WTC11 (cell line): ENCODE measurements around the gene MAPK8IP2. TPM values are rescaled to one million over a fixed set of nuclear protein-coding genes. Genes with fewer than 3 reads are reported as not detected.

ENCODE experiments used
- ATAC-seq: fragments of 200-7000 bp; cut with Tn5 transposase; 2 replicates; pipeline ENCODE4 v1.10.0; 2021; ENCODE audit warnings: mild to moderate bottlenecking, moderate library complexity
- CTCF ChIA-PET: fragments of 300-600 bp; sonication (Branson Sonifier 250); formaldehyde crosslinking; loops from one replicate; lab custom pipeline; 2021; ENCODE audit warnings: antibody characterized with exemption; lab: Charles Lee
- POLR2A ChIA-PET: fragments of 350-600 bp; sonication (Branson Sonifier 250); formaldehyde crosslinking; loops from one replicate; lab custom pipeline; 2021; ENCODE audit warnings: antibody characterized with exemption; lab: Charles Lee
- DNase-seq: peaks from one replicate; pipeline ENCODE4 v3.0.0; 2021; ENCODE audit warnings: low spot score
- H3K27ac Mint-ChIP-seq: 2 replicates; pipeline ENCODE4 v1.8.0; 2021; ENCODE audit warnings: mixed read lengths
- H3K27me3 Mint-ChIP-seq: 2 replicates; pipeline ENCODE4 v1.8.0; 2021; ENCODE audit warnings: low read depth, mild to moderate bottlenecking, moderate library complexity, mixed read lengths
- H3K36me3 Mint-ChIP-seq: 2 replicates; pipeline ENCODE4 v1.8.0; 2021; ENCODE audit warnings: mixed read lengths
- H3K4me1 Mint-ChIP-seq: 2 replicates; pipeline ENCODE4 v1.8.0; 2022; ENCODE audit warnings: mixed read lengths
- H3K4me3 Mint-ChIP-seq: 2 replicates; pipeline ENCODE4 v1.8.0; 2021; ENCODE audit warnings: mild to moderate bottlenecking, moderate library complexity, mixed read lengths
- H3K9me3 Mint-ChIP-seq: 2 replicates; pipeline ENCODE4 v1.8.0; 2021; ENCODE audit warnings: mixed read lengths
- ATF1 ChIP-seq: sonication (generic); formaldehyde crosslinking; IDR thresholded peaks from 2 replicates; pipeline ENCODE4 v1.8.1; 2023; ENCODE audit warnings: mild to moderate bottlenecking, moderate library complexity, missing genetic modification reagents
- GABPB1 ChIP-seq: sonication (generic); formaldehyde crosslinking; IDR thresholded peaks from 2 replicates; pipeline ENCODE4 v1.8.1; 2023; ENCODE audit warnings: mild to moderate bottlenecking, missing genetic modification reagents
- HMGA2 ChIP-seq: fragments of 250-450 bp; sonication (Bioruptor Pico); IDR thresholded peaks from 2 replicates; pipeline ENCODE4 v1.4.0; 2021; ENCODE audit warnings: mild to moderate bottlenecking, moderate library complexity
- JAZF1 ChIP-seq: fragments of 250-450 bp; sonication (Bioruptor Pico); IDR thresholded peaks from 2 replicates; pipeline ENCODE4 v1.9.0; 2021; ENCODE audit warnings: moderate library complexity, mild to moderate bottlenecking, inconsistent platforms
- MAX ChIP-seq: sonication (generic); formaldehyde crosslinking; IDR thresholded peaks from 2 replicates; pipeline ENCODE4 v1.8.0; 2022; ENCODE audit warnings: mild to moderate bottlenecking, missing genetic modification reagents
- MXD4 ChIP-seq: fragments of 250-450 bp; sonication (Bioruptor Pico); IDR thresholded peaks from 2 replicates; pipeline ENCODE4 v1.8.0; 2021; ENCODE audit warnings: mild to moderate bottlenecking, moderate library complexity, borderline replicate concordance
- OVOL2 ChIP-seq: fragments of 250-450 bp; sonication (Bioruptor Pico); IDR thresholded peaks from 2 replicates; pipeline ENCODE4 v1.9.0; 2021; ENCODE audit warnings: mild to moderate bottlenecking, borderline replicate concordance
- PRDM15 ChIP-seq: sonication (generic); formaldehyde crosslinking; IDR thresholded peaks from 2 replicates; pipeline ENCODE4 v1.8.0; 2022; ENCODE audit warnings: missing genetic modification reagents
- RORB ChIP-seq: fragments of 250-450 bp; sonication (Bioruptor Pico); IDR thresholded peaks from 2 replicates; pipeline ENCODE4 v1.9.0; 2021; ENCODE audit warnings: mild to moderate bottlenecking
- SOX15 ChIP-seq: fragments of 250-450 bp; sonication (Bioruptor Pico); IDR thresholded peaks from 2 replicates; pipeline ENCODE4 v1.9.0; 2021; ENCODE audit warnings: mild to moderate bottlenecking
- STAT6 ChIP-seq: sonication (generic); formaldehyde crosslinking; conservative IDR thresholded peaks from 2 replicates; pipeline ENCODE4 v1.8.1; 2023; ENCODE audit warnings: mild to moderate bottlenecking, low read depth, missing genetic modification reagents, moderate library complexity
- USF1 ChIP-seq: sonication (generic); formaldehyde crosslinking; IDR thresholded peaks from 2 replicates; pipeline ENCODE4 v1.8.0; 2022; ENCODE audit warnings: mild to moderate bottlenecking, missing genetic modification reagents
- USF2 ChIP-seq: sonication (generic); formaldehyde crosslinking; IDR thresholded peaks from 2 replicates; pipeline ENCODE4 v1.8.1; 2023; ENCODE audit warnings: mild to moderate bottlenecking, missing genetic modification reagents, moderate library complexity
- ZNF219 ChIP-seq: sonication (generic); formaldehyde crosslinking; IDR thresholded peaks from 2 replicates; pipeline ENCODE4 v1.8.0; 2023; ENCODE audit warnings: missing genetic modification reagents, mild to moderate bottlenecking, borderline replicate concordance
- ZNF232 ChIP-seq: sonication (generic); formaldehyde crosslinking; IDR thresholded peaks from 2 replicates; pipeline ENCODE4 v1.8.0; 2022; ENCODE audit warnings: mild to moderate bottlenecking, missing genetic modification reagents
- ZNF281 ChIP-seq: sonication (generic); formaldehyde crosslinking; IDR thresholded peaks from 2 replicates; pipeline ENCODE4 v1.8.0; 2023; ENCODE audit warnings: mild to moderate bottlenecking, missing genetic modification reagents
- ZNF532 ChIP-seq: fragments of 250-450 bp; sonication (Bioruptor Pico); IDR thresholded peaks from 2 replicates; pipeline ENCODE4 v1.9.0; 2021; ENCODE audit warnings: mild to moderate bottlenecking, borderline replicate concordance
- ZNF671 ChIP-seq: fragments of 250-450 bp; sonication (Bioruptor Pico); IDR thresholded peaks from 2 replicates; pipeline ENCODE4 v1.8.0; 2021; ENCODE audit warnings: mild to moderate bottlenecking
- total RNA-seq: library from RNA; stranded (reverse); gene quantifications from 3 replicates; pipeline ENCODE4 v1.2.3, GENCODE V29; 2021

Gene MAPK8IP2
- total RNA-seq, 1 experiment from 2014 or later, result 4.9 TPM

GRCh38 chr22:50633771-50634170 lies 33.2 kb downstream of the MAPK8IP2 start:
- Mint-ChIP-seq H3K36me3 (no peaks in the 10 kb centered on the region), H3K27me3 (peaks cover 18% of the 10 kb centered on the region), H3K4me3 (no peak overlapping the region), H3K9me3 (0 out of 2 replicates have a peak, but pooled peaks cover 3% of the 10 kb centered on the region), H3K4me1 (peaks cover 2% of the 10 kb centered on the region), H3K27ac (no peak overlapping the region)
- DNase-seq, result no peak
- ChIA-PET POLR2A (no interaction called here), CTCF (interaction anchor here (0.6 to 1.1 kb wide), 2 partner anchors 8 to 688 kb away, joined by 3 to 7 read pairs; no protein-coding TSS in a partner anchor)
- TF ChIP-seq USF1 (no peak), JAZF1 (no peak), HMGA2 (CRISPR knock-in tag) (no peak), ZNF671 (CRISPR knock-in tag) (no peak), SOX15 (CRISPR knock-in tag) (no peak), ZNF281 (no peak)
- no peak for ATAC-seq

GRCh38 chr22:50635591-50635990 lies 35.0 kb downstream of the MAPK8IP2 start:
- DNase-seq (no peak), ATAC-seq (no peak)
- POLR2A ChIA-PET, result no interaction called here
- no peak overlapping the region for H3K4me3 Mint-ChIP-seq
- H3K27me3 Mint-ChIP-seq, result peaks cover 6% of the 10 kb centered on the region; the same call in 1 of the 2 replicates
- H3K9me3 Mint-ChIP-seq, result 0 out of 2 replicates have a peak, but pooled peaks cover 3% of the 10 kb centered on the region
- H3K27ac Mint-ChIP-seq, result no peak overlapping the region
- CTCF ChIA-PET, result no interaction called here
- peaks cover 4% of the 10 kb centered on the region for H3K4me1 Mint-ChIP-seq
- H3K36me3 Mint-ChIP-seq, result no peaks in the 10 kb centered on the region
- TF ChIP-seq USF2 (CRISPR knock-in tag) (no peak), PRDM15 (CRISPR knock-in tag) (no peak), ZNF232 (no peak), ATF1 (no peak), HMGA2 (CRISPR knock-in tag) (no peak), GABPB1 (CRISPR knock-in tag) (no peak), MXD4 (no peak), OVOL2 (CRISPR knock-in tag) (no peak), MAX (CRISPR knock-in tag) (no peak), ZNF219 (CRISPR knock-in tag) (no peak), STAT6 (CRISPR knock-in tag) (no peak), ZNF532 (CRISPR knock-in tag) (no peak), RORB (CRISPR knock-in tag) (no peak)
